HCT116 (cell line): ENCODE results near the gene CNOT2. TPM values are rescaled to one million over a fixed set of nuclear protein-coding genes. Genes with fewer than 3 reads are reported as not detected.

ENCODE experiments used
- ATAC-seq: fragments of 200-7000 bp; cut with Tn5 transposase; 2 replicates; pipeline ENCODE4 v1.9.1; 2020; ENCODE audit warnings: mild to moderate bottlenecking, moderate library complexity
- BruUV-seq: library from RNA; stranded (reverse); fragments of 400-500 nt; replicated peaks from 2 replicates; lab custom pipeline; 2021; lab: Mats Ljungman, UMichigan
- CTCF ChIA-PET: fragments of 300-600 bp; sonication (Branson Sonifier 250); formaldehyde crosslinking; loops from one replicate; lab custom pipeline; 2021; ENCODE audit warnings: antibody characterized with exemption; lab: Charles Lee
- POLR2A ChIA-PET: fragments of 300-600, 350-600 bp; sonication (Branson Sonifier 250); formaldehyde crosslinking; loops from one replicate; lab custom pipeline; 2021; ENCODE audit warnings: antibody characterized with exemption; lab: Charles Lee
- RAD21 ChIA-PET, 2 experiments: fragments of 300-600 bp; sonication (Branson Sonifier 250); formaldehyde crosslinking; loops; one replicate each; lab custom pipeline; 2023; ENCODE audit warnings: low total read pairs in 2 of 2; ENCODE audit not compliant: uncharacterized antibody in 2 of 2, unreplicated experiment in 2 of 2, low non-redundant PET in 1 of 2; lab: Charles Lee
- DNase-seq: peaks from one replicate; pipeline ENCODE4 v3.0.0-alpha.2; 2010; ENCODE audit warnings: low read depth, low spot score
- H2AFZ ChIP-seq: fragments of 200-600 bp; shearing (Covaris generic), sonication (generic); 2 replicates; pipeline ENCODE4 v1.6.1; 2017; ENCODE audit warnings: low read depth, mixed run types, mixed read lengths, antibody characterized with exemption, low read length; ENCODE audit not compliant: poor library complexity, severe bottlenecking
- H3K27ac ChIP-seq: 2 replicates; pipeline ENCODE4 v1.5.1; 2012; ENCODE audit warnings: low read depth, low read length
- H3K27me3 ChIP-seq: fragments of 200-600 bp; sonication (generic); 2 replicates; pipeline ENCODE4 v1.6.1; 2016; ENCODE audit warnings: mixed run types, low read length, mixed read lengths; ENCODE audit not compliant: insufficient read depth
- H3K36me3 ChIP-seq, 2 experiments: fragments of 200-500 bp in 1 of 2; fragments of 200-600 bp in 1 of 2; sonication (Bioruptor generic) in 1 of 2; sonication (generic) in 1 of 2; 2 replicates each; pipeline versions ENCODE4 v1.5.1 to v1.6.1; 2014 to 2016; ENCODE audit warnings: low read length in 2 of 2, inconsistent platforms in 1 of 2, mixed read lengths in 1 of 2, mixed run types in 1 of 2; ENCODE audit not compliant: insufficient read depth in 2 of 2, control insufficient read depth in 1 of 2
- H3K4me1 ChIP-seq, 2 experiments: fragments of 200-600 bp in 1 of 2; sonication (generic) in 1 of 2; 2 replicates each; pipeline versions ENCODE4 v1.5.1 to v1.6.1; 2012 to 2017; ENCODE audit warnings: low read length in 2 of 2, inconsistent platforms in 1 of 2, mild to moderate bottlenecking in 1 of 2, mixed read lengths in 1 of 2, mixed run types in 1 of 2, moderate library complexity in 1 of 2; ENCODE audit not compliant: insufficient read depth in 2 of 2, control insufficient read depth in 1 of 2
- H3K4me2 ChIP-seq: fragments of 200-600 bp; sonication (generic); 2 replicates; pipeline ENCODE4 v1.6.1; 2017; ENCODE audit warnings: mixed run types, low read length, mixed read lengths
- H3K4me3 ChIP-seq, 2 experiments: fragments of 200-600 bp in 1 of 2; sonication (generic) in 1 of 2; replicated peaks in 1 of 2; 2 replicates each; pipeline ENCODE4 v1.5.1; 2011 to 2016; ENCODE audit warnings: low read length in 2 of 2, control low read depth in 1 of 2, low read depth in 1 of 2, mild to moderate bottlenecking in 1 of 2, mixed read lengths in 1 of 2, mixed run types in 1 of 2
- H3K79me2 ChIP-seq: fragments of 200-600 bp; sonication (generic); 2 replicates; pipeline ENCODE4 v1.6.1; 2017; ENCODE audit warnings: mild to moderate bottlenecking, mixed run types, low read length, moderate library complexity, mixed read lengths; ENCODE audit not compliant: insufficient read depth
- H3K9ac ChIP-seq: fragments of 200-600 bp; sonication (generic); 2 replicates; pipeline ENCODE4 v1.6.1; 2016; ENCODE audit warnings: low read length, mixed read lengths
- H3K9me2 ChIP-seq: fragments of 200-600 bp; sonication (generic), shearing (Covaris generic); 2 replicates; pipeline ENCODE4 v1.6.1; 2017; ENCODE audit warnings: mixed run types, mild to moderate bottlenecking, moderate library complexity; ENCODE audit not compliant: insufficient read depth
- H3K9me3 ChIP-seq, 2 experiments: fragments of 200-500 bp in 1 of 2; fragments of 200-600 bp in 1 of 2; sonication (Bioruptor generic) in 1 of 2; sonication (generic) in 1 of 2; 2 replicates each; pipeline ENCODE4 v1.6.1; 2014 to 2017; ENCODE audit warnings: low read length in 2 of 2, mixed read lengths in 2 of 2, inconsistent platforms in 1 of 2, low read depth in 1 of 2, mild to moderate bottlenecking in 1 of 2, mixed run types in 1 of 2, moderate library complexity in 1 of 2; ENCODE audit not compliant: control insufficient read depth in 1 of 2, insufficient read depth in 1 of 2
- H4K20me1 ChIP-seq: fragments of 200-600 bp; sonication (generic), shearing (Covaris generic); 2 replicates; pipeline ENCODE4 v1.6.1; 2017; ENCODE audit warnings: mixed run types, mild to moderate bottlenecking, moderate library complexity; ENCODE audit not compliant: insufficient read depth
- CEBPB ChIP-seq: IDR thresholded peaks from 2 replicates; pipeline ENCODE4 v1.6.1; 2012; ENCODE audit warnings: low read depth
- EGR1 ChIP-seq: IDR thresholded peaks from 2 replicates; pipeline ENCODE4 v1.6.1; 2012; ENCODE audit warnings: low read depth
- EZH2 ChIP-seq: fragments of 200-600 bp; sonication (generic); IDR thresholded peaks from 2 replicates; pipeline ENCODE4 v1.6.1; 2017; ENCODE audit warnings: antibody characterized with exemption, mixed run types
- EZH2phosphoT487 ChIP-seq: fragments of 200-600 bp; IDR thresholded peaks from 2 replicates; pipeline ENCODE4 v1.6.1; 2018; ENCODE audit warnings: antibody characterized with exemption, borderline replicate concordance
- FOSL1 ChIP-seq: IDR thresholded peaks from 2 replicates; pipeline ENCODE4 v1.6.1; 2012; ENCODE audit warnings: low read depth
- JUND ChIP-seq: IDR thresholded peaks from 2 replicates; pipeline ENCODE4 v1.6.1; 2012
- MAX ChIP-seq: IDR thresholded peaks from 2 replicates; pipeline ENCODE4 v1.6.1; 2012
- SIN3A ChIP-seq: IDR thresholded peaks from 2 replicates; pipeline ENCODE4 v1.6.1; 2012; ENCODE audit warnings: low read depth
- SP1 ChIP-seq: IDR thresholded peaks from 2 replicates; pipeline ENCODE4 v1.6.1; 2012; ENCODE audit warnings: low read depth
- TCF7L2 ChIP-seq: IDR thresholded peaks from 2 replicates; pipeline ENCODE4 v1.7.0; 2011; ENCODE audit warnings: borderline replicate concordance, inconsistent platforms; ENCODE audit not compliant: insufficient read depth, insufficient read length; ENCODE audit errors: extremely low read depth
- ZFX ChIP-seq: fragments of 450-650 bp; IDR thresholded peaks from 2 replicates; pipeline ENCODE4 v1.6.1; 2017
- ZNF274 ChIP-seq: fragments of 200-500 bp; sonication (Bioruptor generic); IDR thresholded peaks from 2 replicates; pipeline ENCODE4 v1.6.1; 2014; ENCODE audit warnings: mild to moderate bottlenecking, low read depth, low read length, inconsistent platforms
- intact Hi-C: fragments of 100-400 bp; cut with micrococcal nuclease; formaldehyde crosslinking; loops from 2 replicates; pipeline ENCODE4 v1.10.0; 2022
- total RNA-seq: library from RNA; stranded (reverse); gene quantifications from one replicate; pipeline ENCODE4 v1.2.1, GENCODE V29; 2021; ENCODE audit not compliant: unreplicated experiment

Gene CNOT2
- total RNA-seq, 1 experiment from 2014 or later: 58.7 TPM

- Histone ChIP-seq H3K27me3 (no peaks in the 10 kb centered on the region), H3K79me2 (no peaks in the 10 kb centered on the region), H3K36me3 (no peaks in the 10 kb centered on the region), H3K4me3 (no peak overlapping the region), H2AFZ (no peak overlapping the region), H3K9ac (no peak overlapping the region)
- no peak for DNase-seq
- CTCF ChIA-PET: no interaction called here
- no TSS peak for BruUV-seq
- RAD21 ChIA-PET: no interaction called here
- TF ChIP-seq FOSL1 (0 out of 2 replicates have a peak, but pooled peaks have one; percentile 7), EZH2phosphoT487 (no peak)
- TF ChIP-seq, all 23 proteins: peak for 1
- H4K20me1 ChIP-seq: no peaks in the 10 kb centered on the region
- intact Hi-C loops: no loop called here
- H3K4me2 ChIP-seq: peak overlapping the region; percentile 20
- H3K9me3 ChIP-seq: peaks cover 0 to 6% of the 10 kb centered on the region in 2 experiments; a peak in 1 of 4 replicates
- no peaks in the 10 kb centered on the region for H3K9me2 ChIP-seq
- H3K27ac ChIP-seq: no peak overlapping the region
- 0 out of 2 replicates have a peak, but pooled peaks have one; percentile 54 for ATAC-seq
- POLR2A ChIA-PET: no interaction called here
- H3K4me1 ChIP-seq: peaks cover 0 to 11% of the 10 kb centered on the region in 2 experiments; a peak in 3 of 4 replicates
Observed at GRCh38 chr12:70393787-70394499, 150.7 kb downstream of the CNOT2 start.

- H3K4me2 ChIP-seq: no peak overlapping the region
- peaks cover 0 to 11% of the 10 kb centered on the region in 2 experiments; a peak in 3 of 4 replicates for H3K4me1 ChIP-seq
- DNase-seq: no peak
- no peak overlapping the region for H2AFZ ChIP-seq
- H3K27me3 ChIP-seq: no peaks in the 10 kb centered on the region
- TF ChIP-seq ZFX (no peak), EZH2phosphoT487 (no peak), EZH2 (no peak), CEBPB (no peak), ZNF274 (no peak), JUND (no peak), MAX (no peak), EGR1 (no peak), SIN3A (no peak), TCF7L2 (no peak), SP1 (no peak)
- TF ChIP-seq, all 23 proteins: peak for 0
- H3K79me2 ChIP-seq: no peaks in the 10 kb centered on the region
- intact Hi-C loops: no loop called here
- no peaks in the 10 kb centered on the region for H3K9me2 ChIP-seq
- no peak overlapping the region for H3K9ac ChIP-seq
- ChIA-PET RAD21 (no interaction called here), CTCF (no interaction called here), POLR2A (no interaction called here)
- H3K9me3 ChIP-seq: no peaks in the 10 kb centered on the region
- H3K4me3 ChIP-seq: no peak overlapping the region
- no peak overlapping the region for H3K27ac ChIP-seq
- BruUV-seq: no TSS peak
- no peak for ATAC-seq
- no peaks in the 10 kb centered on the region for H4K20me1 ChIP-seq
- no peaks in the 10 kb centered on the region for H3K36me3 ChIP-seq
Observed at GRCh38 chr12:70398002-70398401, 154.8 kb downstream of the CNOT2 start.
